GM08714 (cell line): ENCODE data around the gene HYAL2.
"Not testable (repeated sequence)": the region's sequence is repeated elsewhere in the genome, so short reads cannot be mapped to it uniquely, and the experiment has no call there.

Experiments
- H3K4me3 ChIP-seq: fragments of 200-500 bp; sonication (Bioruptor generic); 2 replicates; pipeline ENCODE4 v1.5.1; 2014; ENCODE audit warnings: mild to moderate bottlenecking, low read length, inconsistent platforms
- ZNF274 ChIP-seq: IDR thresholded peaks from 2 replicates; pipeline ENCODE4 v1.6.1; 2012; ENCODE audit warnings: mild to moderate bottlenecking, low read depth, low read length

Gene HYAL2

DNA sequence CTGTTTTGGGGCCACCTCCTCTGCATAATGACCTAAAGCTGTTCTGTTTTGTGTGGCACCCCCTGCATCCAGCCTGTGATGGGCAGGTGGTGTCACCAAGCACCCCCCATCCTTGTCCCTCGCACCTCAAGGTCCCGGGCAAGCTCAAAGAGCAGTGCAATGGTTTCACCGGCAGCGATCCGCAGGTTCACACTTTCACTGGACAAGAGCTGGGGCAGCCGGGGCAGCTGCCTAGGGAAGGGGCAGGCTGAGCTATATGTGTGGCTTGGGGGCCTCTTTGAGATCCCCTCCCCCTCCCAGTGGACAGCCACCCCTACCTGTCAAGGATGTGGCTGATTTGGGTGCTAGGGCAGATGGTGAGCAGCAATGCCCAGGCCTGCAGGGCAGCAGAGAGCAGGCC lies 33.4 kb downstream of the HYAL2 start:
- no peak overlapping the region for H3K4me3 ChIP-seq
- TF ChIP-seq ZNF274 = no peak

DNA sequence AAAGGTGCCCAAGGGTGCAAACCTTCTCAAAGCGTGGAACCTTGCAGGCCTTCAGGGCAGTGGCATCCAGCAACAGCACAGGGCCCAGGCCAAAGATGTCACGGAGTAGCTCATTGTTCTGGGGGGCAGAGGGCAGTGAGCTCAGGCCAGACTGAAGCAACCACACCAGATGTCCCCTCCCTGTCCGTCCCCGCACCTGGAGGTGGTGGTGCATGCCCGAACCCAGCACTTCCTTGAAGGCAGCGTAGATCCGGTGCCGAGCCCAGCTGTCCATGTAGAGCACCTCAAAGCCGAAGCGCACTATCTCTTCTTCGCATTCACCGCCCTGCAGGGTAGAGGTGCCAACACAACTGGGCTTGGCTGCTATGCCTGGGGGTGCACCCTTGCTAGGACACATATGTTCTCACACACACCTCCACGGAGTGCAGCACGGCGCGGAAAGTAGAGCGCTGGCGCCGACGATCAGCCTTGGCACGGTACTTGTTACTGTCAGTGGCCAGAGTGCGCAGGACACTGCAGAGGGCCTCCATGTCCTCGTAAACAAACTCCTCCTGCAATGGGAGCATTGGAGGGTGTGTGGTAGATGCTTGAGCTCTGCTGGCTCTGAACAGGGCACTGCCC lies 34.0 kb downstream of the HYAL2 start:
- no peak overlapping the region for H3K4me3 ChIP-seq
- TF ChIP-seq ZNF274 = no peak

DNA sequence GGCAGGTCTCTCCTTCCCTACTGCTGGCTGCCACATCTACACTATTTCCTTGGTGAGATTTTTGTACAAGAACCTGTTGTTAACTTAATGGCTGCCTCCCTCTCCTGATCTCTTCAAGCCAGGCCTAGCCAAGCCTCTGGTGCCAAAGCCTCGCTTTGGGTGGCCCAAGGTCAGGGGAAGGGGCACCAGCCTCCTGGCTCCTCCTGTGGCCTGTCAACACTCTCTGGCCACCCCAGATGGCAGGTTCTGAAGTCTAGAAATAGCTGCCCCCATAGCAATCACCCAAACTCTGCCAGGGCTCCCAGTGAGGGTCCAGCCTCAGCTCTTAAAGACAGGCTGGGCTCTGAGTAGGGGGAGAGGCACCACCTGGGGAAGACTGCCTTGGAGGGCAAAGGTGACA lies 35.3 kb downstream of the HYAL2 start:
- H3K4me3 ChIP-seq = no peak overlapping the region
- no peak for TF ChIP-seq ZNF274

DNA sequence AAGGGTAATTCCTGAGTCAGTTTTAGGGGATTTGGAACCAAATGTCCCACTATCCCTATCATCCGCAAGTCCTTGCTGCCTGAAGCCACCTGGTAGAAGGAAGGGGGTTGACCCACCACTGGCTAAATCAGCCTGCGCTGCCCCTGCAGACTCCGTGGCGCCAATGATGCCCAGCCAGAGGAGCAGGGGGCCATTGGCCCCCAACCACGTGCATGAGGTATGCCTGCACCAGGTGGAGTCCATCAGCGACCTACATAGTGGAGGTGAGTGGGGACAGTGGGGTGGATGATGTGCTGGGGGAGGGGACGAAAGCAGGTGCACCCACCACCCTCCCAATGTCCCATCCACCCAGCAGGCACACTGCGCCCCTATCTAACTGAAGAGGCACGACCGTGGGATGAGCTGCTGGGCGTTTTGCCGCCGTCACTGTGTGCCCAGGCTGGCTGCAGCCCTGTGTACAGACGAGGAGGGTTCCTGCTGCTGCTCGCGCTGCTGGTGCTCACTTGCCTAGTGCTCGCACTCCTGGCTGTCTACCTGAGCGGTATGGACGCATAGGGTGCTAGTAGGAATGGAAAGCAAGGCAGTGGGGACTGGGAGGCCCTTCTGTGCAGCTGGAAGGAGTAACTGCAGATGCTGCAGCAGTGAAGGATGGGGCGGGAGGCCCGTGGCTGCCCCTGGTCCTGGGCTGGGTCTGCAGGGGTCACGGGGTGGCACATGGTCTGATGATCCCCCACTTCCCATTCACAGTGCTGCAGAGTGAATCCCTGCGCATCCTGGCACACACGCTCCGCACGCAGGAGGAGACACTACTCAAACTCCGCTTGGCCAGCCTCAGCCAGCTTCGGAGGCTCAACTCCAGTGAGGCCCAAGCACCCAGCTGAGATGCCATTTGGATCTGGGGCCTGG lies 36.0 kb downstream of the HYAL2 start:
- no peak for TF ChIP-seq ZNF274
- no peak overlapping the region for H3K4me3 ChIP-seq

DNA sequence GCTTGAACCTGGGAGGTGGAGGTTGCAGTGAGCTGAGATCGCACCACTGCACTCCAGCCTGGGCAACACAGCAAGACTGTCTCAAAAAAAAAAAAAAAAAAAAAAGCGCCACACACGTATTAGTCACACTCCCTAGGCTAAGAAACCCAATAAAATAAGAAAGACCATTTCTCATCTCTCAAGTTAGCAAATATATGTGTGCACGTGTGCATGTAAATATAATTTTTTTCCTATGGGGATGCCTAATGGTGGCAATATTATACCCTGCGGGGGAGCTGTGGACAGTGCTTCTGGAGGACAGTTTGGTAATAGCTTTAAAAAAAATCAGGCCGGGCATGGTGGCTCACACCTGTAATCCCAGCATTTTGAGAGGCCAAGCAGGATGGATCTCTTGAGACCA lies 38.4 kb downstream of the HYAL2 start:
- H3K4me3 ChIP-seq = not testable (repeated sequence)

DNA sequence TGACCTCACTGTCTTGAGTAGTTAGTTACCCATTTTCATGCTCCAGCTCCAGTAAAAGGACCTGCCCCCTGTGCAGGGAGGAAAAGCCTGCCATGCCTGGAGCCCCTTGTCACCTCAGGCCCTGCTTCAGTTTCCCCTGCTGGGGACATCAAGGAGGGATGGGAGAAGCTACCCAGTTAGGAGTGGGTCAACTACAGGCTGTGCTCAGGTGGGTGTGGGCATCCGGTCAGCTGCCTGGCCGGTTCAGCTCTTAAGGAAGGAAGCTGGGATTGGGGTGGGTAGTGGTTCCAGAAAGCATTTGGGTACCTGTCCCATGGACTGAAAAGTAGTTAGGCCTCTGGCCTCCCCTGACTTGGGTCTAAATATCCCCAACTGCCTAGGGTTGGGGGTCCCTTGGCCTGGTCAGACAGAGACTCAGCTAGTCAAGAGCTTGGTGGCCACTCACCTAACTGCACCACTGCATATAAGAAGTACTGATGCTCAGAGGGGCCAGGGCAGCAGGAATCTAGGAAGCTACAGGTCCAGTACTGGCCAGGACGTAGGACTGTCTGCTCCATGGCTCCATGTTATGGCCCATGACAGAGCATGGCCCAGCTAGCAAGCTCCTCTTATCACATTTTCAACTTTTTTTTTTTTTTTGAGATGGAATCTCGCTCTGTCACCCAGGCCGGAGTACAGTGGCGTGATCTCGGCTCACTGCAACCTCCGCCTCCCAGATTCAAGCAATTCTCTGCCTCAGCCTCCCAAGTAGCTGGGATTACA lies 43.1 kb downstream of the HYAL2 start:
- no peak for TF ChIP-seq ZNF274
- no peak overlapping the region for H3K4me3 ChIP-seq

DNA sequence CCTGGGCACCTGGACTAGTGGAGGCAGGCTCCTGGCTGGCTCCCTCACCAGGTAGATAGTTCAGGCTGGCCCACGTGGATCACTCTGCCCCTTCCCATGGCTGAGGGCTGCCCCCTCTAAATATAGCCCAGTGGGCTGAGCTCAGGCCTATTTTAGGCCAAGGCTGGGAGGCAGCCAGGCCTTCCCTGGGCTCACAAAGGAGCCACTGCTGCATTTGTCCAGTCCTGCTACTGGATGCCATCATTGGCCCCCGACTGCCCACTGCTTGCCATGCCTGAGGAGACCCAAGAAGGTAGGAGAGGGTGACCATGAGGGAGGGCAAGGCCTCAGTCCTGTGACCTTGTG lies 43.7 kb downstream of the HYAL2 start, which contains the start of gene LSMEM2:
Gene LSMEM2, plus strand, starts transcription at position 208 of the 345 bp plus-strand sequence. Its CDS starts 27 bp downstream, at position 235.
- no peak within 1 kb of the TSS for H3K4me3 ChIP-seq
- no peak for TF ChIP-seq ZNF274

DNA sequence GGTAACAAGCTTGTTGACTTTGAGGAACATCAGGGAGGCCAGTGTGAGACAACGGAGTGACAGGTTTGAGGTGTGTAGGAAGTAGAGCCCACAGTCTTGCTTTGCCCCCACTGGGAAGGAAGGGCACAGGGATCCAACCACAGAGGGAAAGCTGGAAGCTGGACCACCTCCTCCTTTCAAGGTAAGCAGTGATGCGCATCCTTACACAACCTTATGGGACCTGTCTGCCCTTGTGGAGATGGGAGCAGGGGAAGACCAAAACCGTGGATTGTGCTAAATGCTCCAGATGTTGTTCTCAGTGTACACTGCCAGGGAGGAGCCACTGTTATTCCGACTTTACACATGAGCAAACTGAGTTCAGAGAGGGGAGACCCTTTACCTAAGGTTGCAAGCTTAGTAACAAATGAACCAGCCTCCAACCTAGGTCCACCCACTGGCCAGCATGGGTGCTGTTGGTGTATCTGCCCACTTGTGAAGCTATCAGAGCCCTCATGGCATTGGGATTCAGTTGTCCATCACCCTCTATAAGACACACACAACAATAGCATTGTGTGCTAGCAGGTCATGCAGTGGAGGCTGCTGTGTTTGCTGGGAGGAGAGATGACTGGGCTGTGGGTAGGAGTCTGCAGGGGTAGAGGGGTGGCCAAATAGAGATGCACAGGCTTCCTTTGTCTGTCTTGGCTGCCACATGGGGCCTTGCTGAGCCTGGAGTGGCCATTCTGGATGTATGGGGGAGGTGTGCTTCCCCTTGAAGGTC lies 44.2 kb downstream of the HYAL2 start:
- H3K4me3 ChIP-seq = no peak overlapping the region
- TF ChIP-seq ZNF274 = no peak

DNA sequence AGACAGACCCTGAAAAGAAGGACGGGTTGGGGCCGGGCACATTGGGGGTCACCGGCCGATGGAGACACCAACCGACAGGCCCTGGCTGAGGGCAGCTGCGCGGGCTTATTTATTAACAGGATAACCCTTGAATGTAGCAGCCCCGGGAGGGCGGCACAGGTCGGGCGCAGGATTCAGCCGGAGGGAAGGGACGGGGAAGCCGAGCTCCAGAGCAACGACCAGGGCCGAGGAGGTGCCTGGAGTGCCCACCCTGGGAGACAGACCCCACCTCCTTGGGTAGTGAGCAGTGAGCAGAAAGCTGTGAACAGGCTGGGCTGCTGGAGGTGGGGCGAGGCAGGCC lies 45.8 kb downstream of the HYAL2 start:
- no peak for TF ChIP-seq ZNF274
- H3K4me3 ChIP-seq = no peak overlapping the region

DNA sequence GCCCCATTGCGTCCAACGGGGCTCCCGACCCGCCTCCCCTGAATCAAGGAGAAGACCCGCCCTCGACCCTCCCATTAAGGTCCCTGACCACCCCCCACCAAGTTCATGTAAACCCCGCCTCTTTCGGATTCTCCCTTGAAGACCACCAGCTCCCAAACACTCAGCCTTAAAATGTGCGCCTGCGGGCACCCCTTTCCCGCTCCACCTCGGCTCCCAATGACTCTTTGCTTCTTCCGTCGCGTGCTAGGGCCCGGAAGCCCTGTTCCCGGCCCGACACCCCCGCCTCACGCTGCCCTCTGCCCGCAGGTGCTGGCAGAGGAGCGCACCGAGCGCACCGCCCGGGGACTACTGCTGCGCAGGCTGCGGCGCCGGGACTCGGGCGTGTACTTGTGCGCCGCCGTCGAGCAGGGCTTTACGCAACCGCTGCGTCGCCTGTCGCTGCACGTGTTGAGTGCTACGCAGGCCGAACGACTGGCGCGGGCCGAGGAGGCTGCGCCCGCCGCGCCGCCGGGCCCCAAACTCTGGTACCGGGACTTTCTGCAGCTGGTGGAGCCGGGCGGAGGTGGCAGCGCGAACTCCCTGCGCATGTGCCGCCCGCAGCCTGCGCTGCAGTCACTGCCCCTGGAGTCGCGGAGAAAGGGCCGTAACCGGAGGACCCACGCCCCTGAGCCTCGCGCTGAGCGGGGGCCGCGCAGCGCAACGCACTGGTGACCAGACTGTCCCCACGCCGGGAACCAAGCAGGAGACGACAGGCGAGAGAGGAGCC lies 46.4 kb downstream of the HYAL2 start:
- no peak for TF ChIP-seq ZNF274
- no peak overlapping the region for H3K4me3 ChIP-seq

DNA sequence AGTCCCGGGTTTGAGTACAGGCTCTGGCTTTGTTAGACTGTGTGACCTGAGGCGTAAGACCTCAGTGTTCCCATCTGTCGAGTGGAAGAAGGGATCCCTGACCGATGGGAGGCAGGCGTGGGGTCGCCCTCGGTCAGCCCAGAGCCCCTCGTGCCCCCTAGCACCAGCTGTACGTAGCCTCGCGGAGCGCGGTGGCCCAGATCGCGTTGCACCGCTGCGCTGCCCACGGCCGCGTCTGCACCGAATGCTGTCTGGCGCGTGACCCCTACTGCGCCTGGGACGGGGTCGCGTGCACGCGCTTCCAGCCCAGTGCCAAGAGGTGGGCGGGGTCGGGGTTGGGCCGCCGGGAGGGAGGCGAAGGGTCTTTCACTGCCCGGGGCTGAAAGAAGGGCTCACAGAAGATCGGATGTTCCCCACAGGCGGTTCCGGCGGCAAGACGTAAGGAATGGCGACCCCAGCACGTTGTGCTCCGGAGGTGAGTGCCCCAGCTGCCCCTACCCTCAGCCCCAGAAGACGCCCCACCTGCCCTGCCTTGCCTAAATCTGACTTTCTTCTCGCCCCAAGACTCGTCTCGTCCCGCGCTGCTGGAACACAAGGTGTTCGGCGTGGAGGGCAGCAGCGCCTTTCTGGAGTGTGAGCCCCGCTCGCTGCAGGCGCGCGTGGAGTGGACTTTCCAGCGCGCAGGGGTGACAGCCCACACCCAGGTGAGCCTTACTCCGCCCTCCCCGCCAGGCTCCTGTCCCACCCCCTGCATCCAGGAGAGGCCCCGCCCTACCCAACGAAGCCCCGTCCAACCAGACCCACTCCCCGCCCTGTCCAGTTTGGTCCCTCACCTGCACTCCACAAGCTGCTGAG lies 47.2 kb downstream of the HYAL2 start:
- no peak overlapping the region for H3K4me3 ChIP-seq

DNA sequence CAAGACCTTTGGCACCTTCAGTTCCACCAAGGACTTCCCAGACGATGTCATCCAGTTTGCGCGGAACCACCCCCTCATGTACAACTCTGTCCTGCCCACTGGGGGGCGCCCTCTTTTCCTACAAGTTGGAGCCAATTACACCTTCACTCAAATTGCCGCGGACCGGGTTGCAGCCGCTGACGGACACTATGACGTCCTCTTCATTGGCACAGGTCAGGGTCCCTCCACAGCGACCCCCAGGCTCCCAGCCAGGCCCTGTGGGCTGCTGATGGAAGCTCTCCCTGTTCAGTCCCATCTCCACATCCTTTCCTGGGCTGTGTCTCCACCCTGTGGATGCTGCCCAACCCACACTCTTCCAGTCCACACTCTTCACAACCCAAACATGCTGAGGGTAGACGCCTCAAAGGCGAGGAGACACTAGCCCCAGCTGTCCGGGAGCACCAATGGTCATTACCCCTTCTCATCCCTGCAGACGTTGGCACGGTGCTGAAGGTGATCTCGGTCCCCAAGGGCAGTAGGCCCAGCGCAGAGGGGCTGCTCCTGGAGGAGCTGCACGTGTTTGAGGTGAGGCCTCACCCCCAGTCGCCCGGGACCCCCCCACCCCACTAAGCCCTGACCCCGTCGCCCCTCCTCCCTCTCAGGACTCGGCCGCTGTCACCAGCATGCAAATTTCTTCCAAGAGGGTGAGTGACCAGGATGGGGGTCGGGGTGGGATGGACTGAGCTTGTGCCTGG lies 48.0 kb downstream of the HYAL2 start:
- TF ChIP-seq ZNF274 = no peak
- H3K4me3 ChIP-seq = no peak overlapping the region

More for the DNA sequence above, 47.2 kb downstream of the HYAL2 start:
- TF ChIP-seq ZNF274 = no peak
